COLO668 (cell line): Measurements from ENCODE around the gene EHBP1.
"Not testable (repeated sequence)": the region's sequence is repeated elsewhere in the genome, so short reads cannot be mapped to it uniquely, and the experiment has no call there.

Experiments used
- DNase-seq: peaks from one replicate; lab custom pipeline; 2025; ENCODE audit not compliant: unreplicated experiment; lab: John Stamatoyannopoulos, UW

Gene EHBP1

DNA sequence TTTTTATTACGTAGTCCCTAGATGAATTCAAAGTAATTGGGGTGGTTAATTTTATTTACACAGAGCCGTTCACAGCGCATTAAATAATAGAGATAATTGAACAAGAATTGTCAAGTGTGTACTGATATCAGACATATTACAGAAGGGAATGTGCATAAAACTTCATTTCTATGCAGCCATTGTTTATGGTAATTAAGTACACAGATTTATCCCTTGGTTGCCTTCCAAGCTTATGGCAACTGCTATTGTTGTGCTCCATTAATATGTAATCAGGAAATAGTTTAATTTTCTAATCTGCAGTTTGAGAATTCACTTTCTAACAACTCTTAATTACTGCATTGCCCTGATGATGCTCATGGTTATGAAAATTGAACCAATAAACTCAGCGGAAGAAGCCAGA lies 297.8 kb downstream of the EHBP1 start:
- DNase-seq = no peak

DNA sequence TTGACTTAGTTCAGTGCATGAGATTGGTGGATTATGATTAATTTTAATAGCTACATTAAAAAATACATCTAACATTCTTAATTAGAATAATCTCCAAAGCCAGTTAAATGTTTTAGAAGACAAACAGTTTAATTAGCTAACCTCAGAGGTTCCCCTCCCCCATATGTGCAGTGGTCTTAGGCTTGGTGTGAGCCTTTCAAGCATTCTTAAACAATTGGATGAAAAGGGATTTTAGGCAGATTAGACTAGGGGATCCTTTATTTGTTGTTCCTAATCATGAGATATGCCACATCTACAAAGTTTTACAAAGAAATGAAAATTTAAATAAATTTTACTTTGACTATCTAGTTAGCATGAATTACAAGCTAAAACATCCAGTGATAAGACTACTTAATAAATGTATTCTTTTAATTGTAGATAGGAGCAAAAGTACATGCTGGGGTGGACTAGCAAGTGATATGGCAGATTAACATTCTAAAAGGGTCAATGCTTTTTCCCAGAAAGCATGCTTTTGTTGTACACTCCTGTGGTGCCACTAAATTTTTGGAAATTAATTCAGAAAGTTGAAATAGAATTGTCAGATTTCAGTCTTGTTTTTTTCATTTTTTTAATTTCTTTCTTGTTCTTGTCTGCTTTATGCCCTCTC lies 302.4 kb downstream of the EHBP1 start:
- no peak for DNase-seq

DNA sequence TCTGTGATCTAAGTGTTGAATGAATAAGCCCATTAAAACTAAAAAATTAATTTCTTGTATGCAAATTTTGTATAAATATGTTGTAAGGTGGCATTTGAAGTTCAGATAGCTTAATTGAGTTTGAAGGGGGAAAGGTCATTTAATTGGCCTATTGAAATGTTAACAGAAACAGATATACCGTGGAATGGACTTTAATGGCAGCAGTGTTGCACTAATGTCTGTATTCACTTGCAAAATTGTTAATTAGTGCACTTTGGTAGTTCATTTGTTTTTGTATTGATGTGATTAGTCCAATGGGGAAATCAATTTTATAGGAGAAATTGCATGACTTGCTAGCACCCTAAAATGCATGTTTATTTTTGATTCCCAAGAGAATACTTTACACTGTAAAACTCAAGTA lies 303.3 kb downstream of the EHBP1 start:
- no peak for DNase-seq

DNA sequence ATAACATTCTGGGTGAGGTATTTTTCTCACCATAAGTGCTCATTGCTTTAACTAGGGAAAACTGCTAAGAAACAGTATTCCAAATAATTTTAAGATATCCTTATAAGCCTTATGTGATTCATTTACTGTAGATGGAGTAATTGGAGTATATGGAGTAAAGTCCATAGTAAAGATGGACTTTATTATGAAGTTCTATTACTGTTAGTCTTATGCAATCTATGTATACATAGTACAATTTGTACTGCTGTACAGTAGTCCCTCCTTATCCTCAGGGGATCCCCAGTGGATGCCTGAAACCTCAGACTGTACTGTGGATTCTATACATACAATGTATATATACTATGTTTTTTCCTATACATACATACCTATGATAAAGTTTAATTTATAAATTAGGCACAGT lies 304.0 kb downstream of the EHBP1 start:
- DNase-seq = no peak

DNA sequence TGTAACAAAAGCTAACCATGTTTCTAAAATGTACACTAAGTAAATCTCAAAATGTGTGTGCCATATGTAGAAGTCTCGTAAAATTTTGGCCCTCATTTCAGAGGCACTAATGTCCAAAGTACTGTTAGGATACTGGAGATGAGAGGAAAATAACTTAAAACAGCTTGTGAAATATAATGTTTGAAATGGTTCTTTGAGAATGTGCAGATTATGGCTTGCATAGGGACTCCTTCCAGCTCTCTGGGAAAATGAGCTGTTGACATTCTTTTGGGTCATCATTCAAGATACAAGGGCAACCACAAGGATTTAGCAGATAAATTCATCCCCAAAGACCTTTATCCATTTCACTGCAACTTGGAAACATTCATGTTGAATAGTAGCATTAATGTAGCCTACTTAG lies 307.0 kb downstream of the EHBP1 start:
- no peak for DNase-seq

DNA sequence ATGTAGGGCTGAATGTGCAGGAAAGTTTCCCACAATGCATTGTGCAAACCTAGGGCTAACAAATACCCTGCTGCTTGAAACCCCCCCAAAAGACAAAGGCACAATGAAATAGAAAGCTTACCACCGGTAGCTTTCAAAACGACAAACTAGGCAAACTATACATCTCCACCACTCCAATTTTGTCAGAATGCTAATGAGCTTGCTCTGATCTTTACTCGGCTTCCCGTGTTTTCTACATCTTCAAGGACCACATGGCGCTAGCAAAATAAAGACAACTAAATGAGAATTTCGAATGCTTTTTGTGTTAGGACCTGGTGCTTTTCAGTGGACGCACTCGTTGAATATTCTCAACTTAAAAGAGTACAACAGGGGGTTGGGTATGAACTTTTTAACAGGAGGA lies 307.9 kb downstream of the EHBP1 start:
- no peak for DNase-seq

DNA sequence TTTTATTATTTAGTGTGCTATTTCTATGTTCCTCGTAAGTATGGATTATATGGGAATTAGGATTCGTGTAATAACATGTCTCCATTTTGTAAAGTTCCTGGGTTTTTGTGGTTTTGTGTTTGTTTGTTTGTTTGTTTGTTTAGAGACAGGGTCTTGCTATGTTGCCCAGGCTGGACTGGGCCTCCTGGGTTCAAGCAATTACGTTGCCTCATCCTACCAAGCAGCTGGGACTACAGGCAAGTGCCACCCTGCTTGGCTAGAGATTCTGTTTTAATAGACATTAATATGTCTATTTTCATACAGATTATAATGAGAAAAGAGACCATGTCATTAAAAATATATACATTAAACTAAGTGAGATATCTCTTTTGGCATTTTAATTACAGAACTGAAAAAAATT lies 309.9 kb downstream of the EHBP1 start:
- DNase-seq = no peak

DNA sequence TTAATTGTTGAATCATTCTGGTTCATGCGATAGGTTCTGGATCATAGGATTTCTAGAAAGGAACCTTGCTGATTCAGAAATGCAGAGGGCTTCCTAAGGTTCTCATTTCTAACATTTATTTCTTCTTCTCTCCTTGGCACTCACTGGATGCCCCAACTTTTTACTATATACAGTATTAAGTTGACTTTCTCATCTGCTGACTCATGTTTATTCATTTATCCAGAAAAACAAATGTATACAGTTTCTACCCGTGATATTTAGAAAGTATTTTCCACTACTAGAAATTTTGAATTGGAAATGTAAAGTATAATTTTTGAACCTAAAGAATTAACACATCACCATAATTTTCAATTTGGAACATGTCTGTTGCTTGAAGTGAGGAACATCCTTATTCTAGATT lies 312.9 kb downstream of the EHBP1 start:
- no peak for DNase-seq

DNA sequence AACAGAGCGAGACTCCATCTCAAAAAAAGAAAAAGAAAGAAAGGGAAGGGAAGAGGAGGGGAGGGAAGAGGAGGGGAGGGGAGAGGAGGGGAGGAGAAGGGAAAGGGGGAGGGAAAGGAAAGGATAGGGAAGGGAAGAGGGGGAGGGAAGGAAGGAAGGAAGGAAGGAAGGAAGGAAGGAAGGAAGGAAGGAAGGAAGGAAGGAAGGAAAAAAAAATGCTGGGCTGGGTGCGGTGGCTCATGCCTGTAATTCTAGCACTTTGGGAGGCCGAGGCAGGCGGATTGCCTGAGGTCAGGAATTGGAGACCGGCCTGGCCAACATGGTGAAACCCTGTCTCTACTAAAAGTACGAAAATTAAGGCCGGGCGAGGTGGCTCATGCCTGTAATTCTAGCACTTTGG lies 314.2 kb downstream of the EHBP1 start:
- not testable (repeated sequence) for DNase-seq

DNA sequence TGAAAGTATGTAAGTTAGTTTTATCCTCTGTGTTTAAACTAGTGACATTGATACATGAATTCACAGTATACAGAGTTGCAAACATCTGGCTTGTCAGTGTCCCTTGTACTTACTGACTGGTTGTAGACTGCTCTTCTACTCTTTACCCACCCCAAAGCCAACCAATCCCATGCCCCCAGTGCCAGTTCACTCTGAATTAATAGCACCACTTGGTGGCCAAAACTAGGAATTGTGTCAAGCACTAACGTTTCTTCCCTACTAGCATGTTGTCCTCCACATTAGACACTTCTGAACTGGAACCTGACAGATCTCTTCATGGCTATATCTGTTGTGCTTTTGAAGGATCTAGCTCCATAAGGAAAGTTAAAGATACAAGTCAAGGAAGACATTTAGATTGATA lies 317.9 kb downstream of the EHBP1 start:
- DNase-seq = no peak

DNA sequence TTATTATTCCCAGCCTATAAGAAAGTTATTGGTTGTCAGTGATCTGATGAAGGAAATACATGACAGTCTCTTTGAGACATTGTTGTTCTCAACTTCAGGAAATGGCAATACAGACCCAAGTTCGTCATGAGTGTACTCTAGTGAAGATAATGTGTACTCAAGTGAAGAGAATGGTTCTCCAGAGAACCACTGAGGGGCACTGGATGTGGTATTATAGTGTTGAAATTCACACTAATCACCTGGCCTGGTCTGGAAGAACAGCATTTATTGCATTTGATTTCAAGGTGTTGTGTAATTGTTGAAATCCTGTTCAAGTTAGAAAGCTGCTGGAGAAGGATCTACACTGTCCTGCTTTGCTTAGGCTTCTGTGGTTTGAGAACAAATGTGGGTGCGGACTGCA lies 321.7 kb downstream of the EHBP1 start:
- DNase-seq = no peak

DNA sequence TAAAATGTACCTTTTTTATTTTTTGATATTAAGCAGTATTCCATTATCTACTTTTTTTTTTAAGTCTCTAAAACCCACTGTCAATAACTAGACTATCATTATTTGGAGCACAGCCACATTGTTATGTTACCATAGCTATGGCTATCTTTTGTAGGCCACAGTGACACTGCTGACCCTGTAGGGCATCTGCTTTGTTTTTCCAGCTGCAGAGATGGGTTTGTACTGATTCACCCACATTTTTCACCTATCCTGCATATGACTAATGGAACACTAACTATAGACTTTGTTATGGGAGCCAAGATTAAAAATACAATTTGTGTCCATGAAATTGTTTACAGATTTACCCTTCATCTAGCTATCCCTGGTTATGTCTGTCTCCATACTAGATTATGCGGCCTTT lies 323.5 kb downstream of the EHBP1 start:
- DNase-seq = no peak

DNA sequence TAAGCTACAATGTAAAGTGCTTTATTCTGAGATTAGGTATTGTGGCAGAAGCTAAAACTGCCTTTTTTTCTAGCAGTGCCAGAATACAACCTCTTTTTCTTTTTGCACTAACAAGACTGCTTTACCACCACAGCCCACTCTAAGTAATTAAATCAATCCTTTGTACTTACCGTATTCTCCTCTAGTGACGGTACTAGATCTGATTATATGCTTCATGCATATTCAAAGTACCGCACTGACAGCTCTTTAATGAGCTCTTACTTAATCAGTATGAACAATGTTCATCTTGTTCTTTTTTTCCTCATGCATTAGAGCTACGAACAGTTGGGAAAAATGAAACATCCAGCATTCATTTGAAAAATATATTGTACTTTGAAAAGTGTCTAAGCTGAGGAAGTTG lies 329.0 kb downstream of the EHBP1 start:
- DNase-seq = no peak

DNA sequence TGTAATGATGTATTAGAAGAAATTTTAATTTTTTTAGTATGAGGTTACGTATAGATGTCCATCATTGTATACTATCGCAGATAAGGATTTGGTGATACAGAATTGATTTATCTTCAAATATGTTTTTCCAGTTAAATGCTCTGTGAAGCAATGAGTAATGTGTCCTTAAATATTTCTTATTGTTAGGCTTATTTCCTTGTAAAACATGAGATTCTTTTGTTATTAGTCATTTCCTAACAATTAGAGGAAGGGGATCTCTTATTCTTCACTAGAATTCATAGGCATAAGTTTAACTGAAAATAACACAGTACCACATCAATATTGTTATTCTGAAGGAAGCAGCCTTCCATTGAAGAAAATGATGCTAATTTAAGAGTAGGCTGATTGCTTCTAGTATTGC lies 329.7 kb downstream of the EHBP1 start:
- no peak for DNase-seq

DNA sequence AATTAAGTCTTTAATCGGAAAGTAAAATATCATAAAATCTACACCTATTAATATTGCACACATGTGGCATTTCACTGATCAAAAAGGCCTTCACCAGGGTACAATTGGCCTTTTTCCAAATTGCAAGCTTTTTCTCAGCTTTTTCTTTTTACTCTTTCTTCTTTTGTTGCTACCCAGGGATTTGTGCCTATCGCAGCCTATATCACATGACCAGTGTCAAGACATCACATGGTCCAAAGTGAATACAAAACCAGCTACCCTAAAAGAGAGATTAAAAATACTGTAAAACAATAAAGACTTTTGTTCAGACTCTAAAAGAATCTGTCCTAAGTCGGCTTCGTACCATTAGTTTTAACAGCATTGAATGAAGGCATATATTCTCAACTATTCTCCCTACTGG lies 330.1 kb downstream of the EHBP1 start:
- no peak for DNase-seq

DNA sequence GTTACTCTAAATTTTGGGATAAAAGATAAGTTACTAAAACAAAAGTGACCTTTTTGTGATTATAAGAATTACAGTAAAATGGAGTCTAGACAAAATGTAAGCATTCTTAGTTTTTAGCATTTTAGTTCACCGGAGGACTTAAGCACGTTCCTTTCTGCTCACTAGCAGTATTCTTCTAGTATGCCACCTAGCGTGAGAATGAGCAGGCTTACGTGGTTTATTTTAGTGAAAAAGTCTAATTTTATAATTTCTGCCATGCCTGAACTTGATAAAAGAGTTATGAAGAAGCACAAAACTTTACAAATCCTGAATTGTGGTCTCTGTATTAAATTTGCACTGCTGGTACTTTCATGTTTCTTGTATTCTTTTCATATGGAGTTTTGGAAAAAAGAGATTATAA lies 332.5 kb downstream of the EHBP1 start:
- DNase-seq = no peak

DNA sequence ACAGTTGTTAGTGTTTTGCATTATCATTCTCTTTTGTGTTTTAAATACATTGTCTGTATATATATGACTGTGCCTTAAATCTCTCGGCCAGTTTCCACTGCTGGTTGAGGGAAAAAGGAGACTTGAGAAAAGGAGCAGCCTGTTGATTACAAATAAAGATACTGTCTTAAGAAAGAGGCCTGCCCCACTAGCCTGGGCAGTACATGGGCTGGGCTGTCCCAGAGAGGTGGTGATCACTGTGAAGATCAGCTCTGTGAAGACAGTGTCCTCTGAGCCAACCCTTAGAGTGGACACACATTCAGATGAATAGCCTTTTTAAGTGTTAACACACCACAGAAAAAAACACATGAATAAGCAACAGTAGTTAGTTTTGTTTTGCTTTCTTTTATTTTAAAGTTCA lies 335.1 kb downstream of the EHBP1 start:
- no peak for DNase-seq

DNA sequence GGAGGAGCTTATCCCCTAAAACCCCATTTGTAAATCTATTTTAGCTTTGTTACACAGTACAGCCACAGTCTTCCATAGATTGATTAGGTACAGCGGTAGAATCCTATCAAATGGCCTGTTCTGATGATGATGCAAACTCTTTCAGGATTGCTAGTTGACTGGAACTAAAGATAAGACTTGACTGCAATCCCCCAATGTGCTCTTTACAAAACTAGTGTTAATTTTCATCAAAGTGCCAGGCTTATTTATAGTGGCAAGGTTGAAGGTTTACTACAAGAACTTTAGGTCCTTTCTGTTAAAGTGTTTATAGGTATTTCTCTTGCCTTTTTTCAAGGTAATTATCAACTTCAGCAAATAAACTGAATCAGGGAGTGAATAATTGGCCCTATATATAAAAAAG lies 336.1 kb downstream of the EHBP1 start:
- no peak for DNase-seq

DNA sequence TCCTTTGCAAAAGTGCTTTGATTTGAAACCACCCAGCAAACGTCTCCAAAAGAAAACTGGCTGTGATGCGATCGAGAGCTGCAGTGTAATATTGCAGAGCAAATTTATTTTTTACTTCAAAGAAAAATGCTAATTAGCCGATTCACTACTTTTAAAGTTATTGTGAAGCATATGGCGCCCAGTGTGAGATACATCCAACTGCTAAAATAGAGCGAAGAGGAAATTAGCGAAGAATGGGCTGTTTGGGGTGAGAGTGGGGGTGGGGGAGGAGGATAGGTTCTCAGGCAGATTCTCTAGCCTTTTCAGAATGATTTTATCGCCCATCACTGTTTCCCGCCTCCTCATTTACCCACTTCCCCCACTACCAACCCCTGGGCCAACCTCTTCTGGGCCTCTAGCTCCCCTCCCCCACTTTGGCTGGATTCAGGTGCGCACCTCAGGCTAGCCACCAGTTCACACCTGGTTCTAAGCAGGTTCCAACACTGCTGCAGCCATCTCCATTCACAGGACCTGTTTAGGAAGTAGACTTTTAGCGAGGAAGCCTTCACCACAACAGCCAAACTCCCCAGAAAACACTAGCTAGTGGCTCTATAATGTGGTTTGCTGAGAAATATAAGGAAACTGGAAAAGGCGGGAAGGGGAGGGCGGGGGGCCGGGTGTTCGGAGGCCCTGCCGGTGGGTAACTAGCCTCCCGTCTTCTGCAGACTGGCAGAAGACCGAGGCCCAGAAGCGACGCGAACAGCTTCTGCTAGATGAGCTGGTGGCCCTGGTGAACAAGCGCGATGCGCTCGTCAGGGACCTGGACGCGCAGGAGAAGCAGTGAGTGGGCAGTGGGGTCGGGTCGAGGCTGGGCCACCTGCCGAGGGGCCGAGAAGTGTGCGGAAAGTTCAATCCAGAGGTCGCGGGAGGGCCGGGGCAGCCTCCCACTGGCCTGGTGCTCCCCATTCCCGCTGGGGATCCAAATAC lies 339.1 kb downstream of the EHBP1 start:
- no peak for DNase-seq

DNA sequence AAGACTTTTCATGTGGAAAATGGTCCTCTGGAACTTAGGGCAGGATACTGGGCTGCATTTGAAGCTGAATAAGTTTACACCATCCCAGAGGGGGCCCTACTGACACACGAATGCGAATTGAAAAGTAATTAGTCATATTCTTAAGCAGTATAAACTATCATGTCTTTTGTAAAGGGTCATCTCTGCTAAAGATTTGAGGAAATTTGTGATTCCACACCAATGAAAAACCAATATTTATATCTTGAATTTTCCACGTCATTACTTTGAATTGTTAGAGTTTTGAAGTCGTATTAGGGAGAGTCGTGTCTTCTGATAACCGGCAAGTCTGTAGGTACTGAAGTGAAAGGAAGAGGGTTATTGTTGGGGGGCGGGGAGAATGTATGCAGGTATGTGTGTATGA lies 341.0 kb downstream of the EHBP1 start:
- DNase-seq = no peak

DNA sequence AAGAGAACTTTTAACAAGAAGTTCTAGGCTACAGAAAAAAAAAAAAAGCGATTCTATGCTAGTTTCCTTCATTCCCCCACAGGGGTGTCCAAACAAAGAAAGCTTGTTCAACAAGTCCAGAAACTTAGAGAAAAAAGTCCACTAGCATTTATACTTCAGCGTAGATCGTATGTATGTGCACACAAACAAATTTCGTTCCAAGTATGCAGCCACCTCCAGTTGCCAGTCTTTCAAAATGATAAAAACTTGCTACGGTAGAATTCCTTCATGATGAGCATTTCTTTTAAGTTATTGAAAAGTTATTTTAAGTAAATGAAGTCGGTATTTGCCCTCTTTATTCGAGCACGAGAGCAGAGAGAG lies 341.4 kb downstream of the EHBP1 start:
- DNase-seq = no peak
